ENCODE measurements around the gene SSX2IP. TPM values are rescaled to one million over a fixed set of nuclear protein-coding genes. Genes with fewer than 3 reads are reported as not detected.

SSX2IP gene
- total and polyA plus RNA-seq, 9 donors = 14.4 to 19.3 (median 16.5) TPM

DNA sequence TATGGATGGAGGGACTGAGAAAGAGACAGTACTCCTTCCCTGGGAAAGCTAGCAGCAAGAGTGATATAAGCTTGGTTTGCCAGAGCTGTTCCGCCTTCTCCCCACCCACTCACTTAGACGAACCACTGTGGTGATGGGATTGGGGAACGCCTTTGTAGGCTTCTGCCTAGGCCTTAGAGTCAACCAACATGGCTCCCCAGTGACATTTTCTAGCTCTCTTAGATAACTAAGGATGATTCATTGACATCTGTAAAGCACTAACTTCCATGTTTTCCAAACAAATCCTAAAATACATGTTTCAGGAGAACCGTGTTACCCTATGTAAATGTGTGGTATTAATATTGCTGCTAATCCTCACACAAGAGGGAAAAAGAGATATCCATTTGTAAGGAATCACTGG lies 21.6 kb upstream of the SSX2IP start:
- DNase-seq = peak; percentile 50
- Histone ChIP-seq H3K4me3 (ENCODE audit: low read length) (no peak overlapping the region), H3K36me3 (ENCODE audit: control insufficient read depth, insufficient read depth, low read length) (no peaks in the 10 kb centered on the region), H3K4me1 (ENCODE audit: control insufficient read depth, insufficient read depth, low read length) (no peaks in the 10 kb centered on the region), H3K9me3 (replicated peaks; ENCODE audit: control insufficient read depth, low read depth, low read length) (no peaks in the 10 kb centered on the region), H3K27me3 (ENCODE audit: control insufficient read depth, insufficient read depth, low read length) (no peaks in the 10 kb centered on the region), H3K27ac (ENCODE audit: low read length) (peak overlapping the region; percentile 30)
- WGBS (ENCODE audit: insufficient coverage) = no CpG with 5 or more reads among the region's 4 CpGs

DNA sequence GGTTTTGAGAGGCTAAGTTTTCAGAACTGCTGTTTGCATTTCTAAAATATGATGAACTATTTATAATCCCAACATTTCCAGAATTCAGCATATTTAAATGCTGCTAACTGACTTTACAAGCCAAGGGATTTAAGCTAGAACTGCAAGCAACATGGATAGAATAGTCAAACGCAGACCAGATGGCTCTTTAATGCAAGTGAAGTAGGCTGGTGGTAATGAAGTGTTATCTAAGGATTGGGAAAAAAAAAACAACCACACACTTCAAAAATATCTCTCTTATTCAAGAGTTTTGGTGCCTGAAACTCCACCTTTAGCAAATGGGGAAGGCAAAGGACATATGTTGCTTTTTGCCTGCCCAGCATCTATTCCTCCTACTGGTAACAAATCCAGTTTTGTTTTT lies 20.9 kb upstream of the SSX2IP start:
- peak; percentile 68 for DNase-seq
- no peaks in the 10 kb centered on the region for H3K36me3 ChIP-seq (ENCODE audit: control insufficient read depth, insufficient read depth, low read length)
- H3K9me3 ChIP-seq (replicated peaks; ENCODE audit: control insufficient read depth, low read depth, low read length) = no peaks in the 10 kb centered on the region
- no CpG with 5 or more reads among the region's 1 CpG for WGBS (ENCODE audit: insufficient coverage)
- no peak overlapping the region for H3K4me3 ChIP-seq (ENCODE audit: low read length)
- H3K27me3 ChIP-seq (ENCODE audit: control insufficient read depth, insufficient read depth, low read length) = no peaks in the 10 kb centered on the region
- no peaks in the 10 kb centered on the region for H3K4me1 ChIP-seq (ENCODE audit: control insufficient read depth, insufficient read depth, low read length)
- no peak overlapping the region for H3K27ac ChIP-seq (ENCODE audit: low read length)

DNA sequence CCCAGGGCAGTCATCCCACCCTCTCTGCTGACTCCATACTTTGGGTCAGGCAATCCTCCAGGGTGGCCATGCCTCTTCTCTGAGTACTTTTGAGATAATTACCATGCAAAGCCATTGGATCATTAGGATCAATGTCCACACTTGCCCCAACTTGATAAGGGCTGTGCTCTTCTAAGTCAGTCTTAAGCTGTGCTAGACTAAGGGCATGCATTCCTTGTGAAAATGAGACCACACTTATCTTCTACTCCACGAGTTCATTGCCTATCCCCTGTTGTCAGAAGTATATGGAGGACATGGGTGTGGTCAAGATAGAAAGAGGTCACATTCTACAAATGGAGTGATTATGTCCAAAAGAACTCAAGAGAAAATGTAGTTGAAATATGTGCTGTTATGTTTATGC lies 18.9 kb upstream of the SSX2IP start:
- Histone ChIP-seq H3K4me1 (ENCODE audit: control insufficient read depth, insufficient read depth, low read length) (no peaks in the 10 kb centered on the region), H3K36me3 (ENCODE audit: control insufficient read depth, insufficient read depth, low read length) (no peaks in the 10 kb centered on the region), H3K27ac (ENCODE audit: low read length) (no peak overlapping the region), H3K27me3 (ENCODE audit: control insufficient read depth, insufficient read depth, low read length) (no peaks in the 10 kb centered on the region), H3K9me3 (replicated peaks; ENCODE audit: control insufficient read depth, low read depth, low read length) (no peaks in the 10 kb centered on the region), H3K4me3 (ENCODE audit: low read length) (no peak overlapping the region)
- WGBS (ENCODE audit: insufficient coverage) = no CpG with 5 or more reads among the region's 1 CpG
- no peak for DNase-seq

DNA sequence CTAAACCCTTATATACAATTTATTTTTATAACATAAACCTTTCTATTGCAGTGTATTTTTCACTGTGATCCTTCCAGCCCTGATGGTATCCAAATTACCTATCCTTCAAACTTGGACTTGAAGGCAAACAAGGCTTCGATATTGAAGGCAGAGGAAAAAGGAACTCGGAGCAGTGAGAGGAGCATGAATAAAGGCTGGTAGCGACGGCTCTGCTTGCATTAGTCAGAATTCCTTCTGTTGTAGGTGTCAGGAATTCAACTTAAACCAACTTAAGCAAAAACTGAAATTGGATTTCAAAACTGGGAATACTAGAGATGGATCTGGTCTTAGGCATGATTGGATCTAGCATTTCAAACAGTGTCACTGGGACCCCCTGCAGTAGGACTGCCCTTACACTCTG lies 17.8 kb upstream of the SSX2IP start:
- no CpG with 5 or more reads among the region's 4 CpGs for WGBS (ENCODE audit: insufficient coverage)
- DNase-seq = no peak
- Histone ChIP-seq H3K36me3 (ENCODE audit: control insufficient read depth, insufficient read depth, low read length) (no peaks in the 10 kb centered on the region), H3K9me3 (replicated peaks; ENCODE audit: control insufficient read depth, low read depth, low read length) (no peaks in the 10 kb centered on the region), H3K4me3 (ENCODE audit: low read length) (no peak overlapping the region), H3K4me1 (ENCODE audit: control insufficient read depth, insufficient read depth, low read length) (no peaks in the 10 kb centered on the region), H3K27me3 (ENCODE audit: control insufficient read depth, insufficient read depth, low read length) (no peaks in the 10 kb centered on the region), H3K27ac (ENCODE audit: low read length) (no peak overlapping the region)

DNA sequence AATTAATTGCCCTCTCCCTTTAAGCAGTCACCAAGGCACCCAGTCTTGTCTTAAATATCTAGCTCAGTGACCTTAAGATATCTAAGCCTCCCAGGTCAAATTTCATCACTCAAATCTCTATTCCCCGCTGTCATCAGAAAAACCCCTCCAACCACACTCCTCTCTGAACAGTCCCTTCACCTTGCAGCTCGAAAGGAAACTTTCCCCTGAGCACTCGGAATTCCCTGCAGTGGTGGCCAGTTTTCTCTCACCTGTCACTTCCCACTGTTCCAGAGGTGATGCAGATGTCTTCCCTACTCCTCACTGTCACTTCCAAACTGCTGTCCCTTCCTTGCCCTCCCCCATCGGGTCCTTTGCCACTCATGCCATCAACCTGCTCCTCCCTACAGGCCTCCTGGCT lies 15.3 kb upstream of the SSX2IP start:
- no peak for DNase-seq
- WGBS (ENCODE audit: insufficient coverage) = 80% methylated on average over 4 of the region's 4 CpGs
- H3K4me1 ChIP-seq (ENCODE audit: control insufficient read depth, insufficient read depth, low read length) = no peaks in the 10 kb centered on the region
- no peaks in the 10 kb centered on the region for H3K27me3 ChIP-seq (ENCODE audit: control insufficient read depth, insufficient read depth, low read length)
- H3K9me3 ChIP-seq (replicated peaks; ENCODE audit: control insufficient read depth, low read depth, low read length) = no peaks in the 10 kb centered on the region
- no peak overlapping the region for H3K4me3 ChIP-seq (ENCODE audit: low read length)
- H3K36me3 ChIP-seq (ENCODE audit: control insufficient read depth, insufficient read depth, low read length) = no peaks in the 10 kb centered on the region
- no peak overlapping the region for H3K27ac ChIP-seq (ENCODE audit: low read length)

DNA sequence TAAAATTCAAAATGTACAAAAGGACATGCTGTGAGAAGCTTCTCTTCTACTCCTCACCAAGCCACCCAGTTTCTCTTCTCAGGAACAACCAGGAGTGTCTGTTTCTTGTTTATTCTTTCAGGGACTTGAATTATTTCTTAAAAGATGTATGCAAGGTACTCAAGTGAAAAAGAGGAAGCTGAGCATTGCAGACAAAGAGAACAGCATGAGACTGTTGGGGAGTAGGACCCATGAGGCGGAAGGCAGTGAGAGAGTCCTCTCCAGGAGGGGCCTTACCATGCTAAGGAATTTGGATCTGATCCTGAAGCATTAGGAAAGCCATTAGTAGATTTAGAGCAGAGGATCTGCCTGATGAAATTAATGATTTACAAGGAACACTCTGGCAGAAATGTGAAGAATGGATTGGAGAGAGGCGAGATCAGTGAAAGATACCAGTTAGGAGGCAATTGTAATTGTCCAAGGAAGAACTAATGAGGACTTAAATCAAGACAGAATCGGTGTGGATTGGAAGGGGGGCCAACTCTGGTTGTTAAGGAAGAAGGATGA lies 14.7 kb upstream of the SSX2IP start:
- H3K27ac ChIP-seq (ENCODE audit: low read length) = no peak overlapping the region
- 95% methylated on average over 2 of the region's 3 CpGs for WGBS (ENCODE audit: insufficient coverage)
- H3K4me1 ChIP-seq (ENCODE audit: control insufficient read depth, insufficient read depth, low read length) = peaks cover 2% of the 10 kb centered on the region
- no peaks in the 10 kb centered on the region for H3K36me3 ChIP-seq (ENCODE audit: control insufficient read depth, insufficient read depth, low read length)
- DNase-seq = no peak
- H3K4me3 ChIP-seq (ENCODE audit: low read length) = no peak overlapping the region
- no peaks in the 10 kb centered on the region for H3K9me3 ChIP-seq (replicated peaks; ENCODE audit: control insufficient read depth, low read depth, low read length)
- no peaks in the 10 kb centered on the region for H3K27me3 ChIP-seq (ENCODE audit: control insufficient read depth, insufficient read depth, low read length)

DNA sequence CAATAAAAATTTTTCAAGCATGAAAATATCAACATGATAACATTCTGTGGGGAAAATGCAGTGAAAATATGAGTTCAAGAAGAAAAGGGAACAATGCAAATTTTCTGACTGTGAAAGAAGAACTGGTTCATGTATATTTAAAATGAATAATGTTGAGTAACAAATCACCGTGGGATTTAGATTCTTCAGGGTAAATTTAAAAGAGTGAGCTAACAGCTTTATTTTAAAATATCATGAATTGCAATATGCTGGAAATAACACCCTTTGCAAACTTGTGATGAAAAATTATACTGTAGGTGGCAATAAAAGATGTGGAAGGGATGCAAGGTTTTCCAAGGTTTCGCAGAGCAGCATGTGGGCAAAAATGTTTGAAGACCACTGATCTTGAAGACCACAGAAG lies 13.2 kb upstream of the SSX2IP start:
- no peak for DNase-seq
- peaks cover 7% of the 10 kb centered on the region for H3K4me1 ChIP-seq (ENCODE audit: control insufficient read depth, insufficient read depth, low read length)
- H3K27me3 ChIP-seq (ENCODE audit: control insufficient read depth, insufficient read depth, low read length) = no peaks in the 10 kb centered on the region
- no peak overlapping the region for H3K4me3 ChIP-seq (ENCODE audit: low read length)
- WGBS (ENCODE audit: insufficient coverage) = no CpG with 5 or more reads among the region's 2 CpGs
- H3K36me3 ChIP-seq (ENCODE audit: control insufficient read depth, insufficient read depth, low read length) = no peaks in the 10 kb centered on the region
- no peaks in the 10 kb centered on the region for H3K9me3 ChIP-seq (replicated peaks; ENCODE audit: control insufficient read depth, low read depth, low read length)
- no peak overlapping the region for H3K27ac ChIP-seq (ENCODE audit: low read length)

DNA sequence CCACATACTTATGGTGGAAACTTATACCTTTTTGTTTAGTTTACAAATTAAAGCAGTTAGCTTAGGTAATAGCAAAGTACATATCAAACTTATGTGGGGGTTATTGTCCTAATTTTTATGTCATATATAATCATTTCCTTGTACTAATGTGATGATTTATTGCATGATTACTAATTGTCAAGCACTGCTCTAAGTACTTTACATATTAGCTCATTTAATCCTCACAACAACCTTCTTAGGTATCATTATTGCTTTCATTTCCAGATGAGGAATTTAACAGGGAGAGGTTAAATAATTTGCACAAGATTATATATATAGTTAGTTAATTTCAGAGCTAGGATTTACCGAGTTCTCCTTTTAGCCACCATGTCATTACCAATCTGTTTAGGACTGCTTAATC lies 11.9 kb upstream of the SSX2IP start:
- Histone ChIP-seq H3K4me1 (ENCODE audit: control insufficient read depth, insufficient read depth, low read length) (peaks cover 8% of the 10 kb centered on the region), H3K36me3 (ENCODE audit: control insufficient read depth, insufficient read depth, low read length) (no peaks in the 10 kb centered on the region), H3K9me3 (replicated peaks; ENCODE audit: control insufficient read depth, low read depth, low read length) (no peaks in the 10 kb centered on the region), H3K27ac (ENCODE audit: low read length) (no peak overlapping the region), H3K4me3 (ENCODE audit: low read length) (no peak overlapping the region), H3K27me3 (ENCODE audit: control insufficient read depth, insufficient read depth, low read length) (no peaks in the 10 kb centered on the region)
- no peak for DNase-seq
- no CpG with 5 or more reads among the region's 1 CpG for WGBS (ENCODE audit: insufficient coverage)

DNA sequence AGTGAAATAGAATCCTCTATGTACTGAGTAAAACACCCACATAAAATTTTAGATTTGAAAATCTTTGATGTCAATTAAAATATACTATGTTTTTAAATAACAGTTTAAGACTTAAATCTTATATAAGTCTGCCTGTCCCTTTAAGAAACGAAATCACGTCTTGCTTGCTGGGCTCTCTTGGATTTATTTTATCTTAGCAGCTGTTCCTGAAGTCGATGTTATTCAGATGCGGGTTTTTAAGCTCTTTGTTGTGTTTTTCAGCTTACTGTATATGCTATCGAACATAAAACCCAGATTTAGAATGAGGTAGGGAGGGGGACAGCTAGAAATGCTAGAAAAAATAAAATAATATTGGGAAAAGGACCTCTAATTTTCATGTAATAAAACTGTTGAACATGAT lies 11.1 kb upstream of the SSX2IP start:
- H3K4me3 ChIP-seq (ENCODE audit: low read length) = peak overlapping the region; percentile 7

DNA sequence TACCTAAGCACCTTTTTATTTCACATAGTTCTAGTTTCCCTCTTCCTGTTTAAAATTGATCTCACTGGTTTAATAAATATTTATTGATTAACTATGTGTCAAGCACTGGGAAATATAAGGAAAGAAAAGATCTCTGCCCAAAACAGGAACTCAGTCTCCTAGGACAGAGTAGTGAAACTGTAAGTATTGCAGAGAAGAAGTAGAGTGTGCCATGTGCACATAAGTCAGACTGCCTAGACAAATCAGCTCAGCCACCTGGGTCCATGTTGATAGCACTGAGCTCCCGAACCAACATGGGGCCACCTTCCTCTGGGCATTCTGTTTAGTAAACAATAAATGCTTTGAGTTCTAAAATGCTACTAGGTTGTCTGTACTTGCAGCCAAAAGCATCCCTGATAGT lies 9.8 kb upstream of the SSX2IP start:
- H3K36me3 ChIP-seq (ENCODE audit: control insufficient read depth, insufficient read depth, low read length) = no peaks in the 10 kb centered on the region
- no peaks in the 10 kb centered on the region for H3K9me3 ChIP-seq (replicated peaks; ENCODE audit: control insufficient read depth, low read depth, low read length)
- H3K27ac ChIP-seq (ENCODE audit: low read length) = no peak overlapping the region
- H3K4me1 ChIP-seq (ENCODE audit: control insufficient read depth, insufficient read depth, low read length) = peaks cover 8% of the 10 kb centered on the region
- no peak overlapping the region for H3K4me3 ChIP-seq (ENCODE audit: low read length)
- H3K27me3 ChIP-seq (ENCODE audit: control insufficient read depth, insufficient read depth, low read length) = no peaks in the 10 kb centered on the region
- peak; percentile 11 for DNase-seq
- WGBS (ENCODE audit: insufficient coverage) = 60% methylated on average over 1 of the region's 1 CpG

More for the DNA sequence above, 11.1 kb upstream of the SSX2IP start:
- 60% methylated on average over 1 of the region's 5 CpGs for WGBS (ENCODE audit: insufficient coverage)
- Histone ChIP-seq H3K27me3 (ENCODE audit: control insufficient read depth, insufficient read depth, low read length) (no peaks in the 10 kb centered on the region), H3K9me3 (replicated peaks; ENCODE audit: control insufficient read depth, low read depth, low read length) (no peaks in the 10 kb centered on the region), H3K36me3 (ENCODE audit: control insufficient read depth, insufficient read depth, low read length) (no peaks in the 10 kb centered on the region), H3K4me1 (ENCODE audit: control insufficient read depth, insufficient read depth, low read length) (peaks cover 8% of the 10 kb centered on the region), H3K27ac (ENCODE audit: low read length) (peak overlapping the region; percentile 79)
- peak; percentile 68 for DNase-seq
